HEK293 (cell line): Measurements from ENCODE around the gene IRX3.

Experiments used
- CTCF ChIA-PET: fragments of 350-600 bp; formaldehyde crosslinking; extraction: SDS; loops from one replicate; lab custom pipeline; 2021; ENCODE audit warnings: antibody characterized with exemption; lab: Yijun Ruan, JAX
- POLR2A ChIA-PET: fragments of 300-600 bp; formaldehyde crosslinking; extraction: SDS; loops from one replicate; lab custom pipeline; 2020; ENCODE audit warnings: antibody characterized with exemption, inconsistent platforms; lab: Yijun Ruan, JAX
- H3K27ac ChIP-seq: fragments of 200-500 bp; sonication (Bioruptor generic); 2 replicates; pipeline ENCODE4 v1.5.1; 2014; ENCODE audit warnings: low read depth, low read length, control low read depth, inconsistent platforms; ENCODE audit errors: extremely low read depth
- H3K36me3 ChIP-seq, 2 experiments: fragments of 200-500 bp in 1 of 2; sonication (Bioruptor generic) in 1 of 2; 1 replicate in 1 of 2; 2 replicates in 1 of 2; pipeline ENCODE4 v1.5.1; 2014 to 2017; ENCODE audit warnings: inconsistent platforms in 2 of 2, low read length in 2 of 2; ENCODE audit not compliant: control insufficient read depth in 2 of 2, insufficient read depth in 1 of 2
- H3K4me1 ChIP-seq: fragments of 200-500 bp; sonication (Bioruptor generic); 2 replicates; pipeline ENCODE4 v1.5.1; 2014; ENCODE audit warnings: mild to moderate bottlenecking, low read length, inconsistent platforms; ENCODE audit not compliant: control insufficient read depth, insufficient read depth
- H3K4me3 ChIP-seq: 2 replicates; pipeline ENCODE4 v1.5.1; 2011; ENCODE audit warnings: low read depth, mild to moderate bottlenecking, control low read depth, low read length, moderate library complexity
- H3K9me3 ChIP-seq: fragments of 200-500 bp; sonication (Bioruptor generic); 2 replicates; pipeline ENCODE4 v1.5.1; 2014; ENCODE audit warnings: low read depth, low read length, inconsistent platforms; ENCODE audit not compliant: control insufficient read depth, insufficient read depth
- HOXD13 ChIP-seq: sonication (generic); formaldehyde crosslinking; IDR thresholded peaks from 2 replicates; pipeline ENCODE4 v1.8.0; 2022; ENCODE audit warnings: missing genetic modification reagents, borderline replicate concordance
- TCF7L2 ChIP-seq: IDR thresholded peaks from 2 replicates; pipeline ENCODE4 v1.6.1; 2011; ENCODE audit warnings: low read depth, mild to moderate bottlenecking, inconsistent platforms, low read length, moderate library complexity, borderline replicate concordance
- ZBTB20 ChIP-seq: fragments of 450-650 bp; formaldehyde crosslinking; IDR thresholded peaks from 2 replicates; pipeline ENCODE4 v1.5.1; 2016; ENCODE audit warnings: missing biosample characterization, missing genetic modification characterization
- ZBTB7A ChIP-seq: fragments of 450-650 bp; formaldehyde crosslinking; IDR thresholded peaks from 2 replicates; pipeline ENCODE4 v1.5.1; 2016; ENCODE audit warnings: low read depth, missing biosample characterization, missing genetic modification characterization
- ZEB2 ChIP-seq: fragments of 450-650 bp; formaldehyde crosslinking; IDR thresholded peaks from 2 replicates; pipeline ENCODE4 v1.5.1; 2016; ENCODE audit warnings: missing biosample characterization, missing genetic modification characterization
- ZFHX2 ChIP-seq: fragments of 450-650 bp; formaldehyde crosslinking; conservative IDR thresholded peaks from 2 replicates; pipeline ENCODE4 v1.5.1; 2016; ENCODE audit warnings: missing biosample characterization, missing genetic modification characterization
- ZNF114 ChIP-seq: fragments of 450-650 bp; formaldehyde crosslinking; IDR thresholded peaks from 2 replicates; pipeline ENCODE4 v1.5.0; 2017; ENCODE audit warnings: missing biosample characterization, missing genetic modification characterization
- ZNF133 ChIP-seq: fragments of 450-650 bp; formaldehyde crosslinking; IDR thresholded peaks from 2 replicates; pipeline ENCODE4 v1.5.1; 2016; ENCODE audit warnings: missing biosample characterization, missing genetic modification characterization
- ZNF19 ChIP-seq: fragments of 450-650 bp; formaldehyde crosslinking; IDR thresholded peaks from 2 replicates; pipeline ENCODE4; 2016; ENCODE audit warnings: missing biosample characterization, missing genetic modification characterization, low read depth
- ZNF391 ChIP-seq: fragments of 450-650 bp; formaldehyde crosslinking; IDR thresholded peaks from 2 replicates; pipeline ENCODE4 v1.5.1; 2016; ENCODE audit warnings: low read depth, missing biosample characterization, missing genetic modification characterization, borderline replicate concordance
- ZNF423 ChIP-seq: fragments of 450-650 bp; formaldehyde crosslinking; IDR thresholded peaks from 2 replicates; pipeline ENCODE4 v1.5.1; 2016; ENCODE audit warnings: missing biosample characterization, missing genetic modification characterization
- ZNF529 ChIP-seq: fragments of 450-650 bp; formaldehyde crosslinking; IDR thresholded peaks from 2 replicates; pipeline ENCODE4 v1.5.1; 2017; ENCODE audit warnings: missing genetic modification characterization, missing biosample characterization; ENCODE audit not compliant: insufficient replicate concordance
- ZNF549 ChIP-seq: fragments of 450-650 bp; IDR thresholded peaks from 2 replicates; pipeline ENCODE4 v1.5.1; 2018; ENCODE audit warnings: missing biosample characterization, missing genetic modification characterization, mild to moderate bottlenecking, inconsistent platforms, moderate library complexity
- ZNF610 ChIP-seq: fragments of 450-650 bp; formaldehyde crosslinking; IDR thresholded peaks from 2 replicates; pipeline ENCODE4 v1.5.1; 2016; ENCODE audit warnings: missing biosample characterization, missing genetic modification characterization, borderline replicate concordance
- ZNF664 ChIP-seq: fragments of 450-650 bp; formaldehyde crosslinking; IDR thresholded peaks from 2 replicates; pipeline ENCODE4 v1.5.1; 2016; ENCODE audit warnings: missing biosample characterization, missing genetic modification characterization
- ZNF701 ChIP-seq: fragments of 450-650 bp; formaldehyde crosslinking; IDR thresholded peaks from 2 replicates; pipeline ENCODE4 v1.5.1; 2016; ENCODE audit warnings: missing biosample characterization, missing genetic modification characterization
- ZNF785 ChIP-seq: fragments of 450-650 bp; formaldehyde crosslinking; IDR thresholded peaks from 2 replicates; pipeline ENCODE4 v1.5.1; 2016; ENCODE audit warnings: missing biosample characterization, missing genetic modification characterization
- ZNF792 ChIP-seq: fragments of 450-650 bp; formaldehyde crosslinking; IDR thresholded peaks from 2 replicates; pipeline ENCODE4 v1.5.1; 2016; ENCODE audit warnings: missing biosample characterization, missing genetic modification characterization
- TF ChIP-seq, protein P1 (sequence below): fragments of 450-650 bp; IDR thresholded peaks from 2 replicates; pipeline ENCODE4 v1.5.1; 2018; ENCODE audit warnings: missing biosample characterization, mild to moderate bottlenecking, missing genetic modification characterization
- TF ChIP-seq, protein P2 (sequence below): fragments of 450-650 bp; formaldehyde crosslinking; IDR thresholded peaks from 2 replicates; pipeline ENCODE4 v1.5.1; 2016; ENCODE audit warnings: missing biosample characterization, missing genetic modification characterization
- TF ChIP-seq, protein P3 (sequence below): fragments of 450-650 bp; formaldehyde crosslinking; IDR thresholded peaks from 2 replicates; pipeline ENCODE4 v1.5.1; 2016; ENCODE audit warnings: missing biosample characterization, missing genetic modification characterization

The IRX3 gene

DNA sequence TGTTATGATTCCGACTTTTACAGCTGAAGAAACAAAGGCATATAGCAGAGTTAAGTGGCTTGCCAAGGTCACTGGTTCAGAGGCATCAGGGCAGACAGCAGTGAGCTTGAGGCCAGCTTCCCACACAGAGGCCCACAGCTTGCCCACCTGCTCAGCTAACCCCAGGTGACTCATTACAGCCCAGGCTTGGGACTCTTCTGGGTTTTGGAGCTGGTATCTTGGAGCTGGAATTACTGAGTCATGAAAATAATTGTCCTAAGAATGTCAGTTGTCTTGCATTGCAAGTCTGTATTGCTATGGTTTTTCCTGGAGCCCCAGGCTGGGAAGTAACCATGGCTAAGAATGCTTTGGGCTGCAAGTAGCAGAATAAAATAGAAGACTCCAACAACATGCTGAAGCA is 32.4 kb upstream of the IRX3 start:
- H3K4me3 ChIP-seq = no peak overlapping the region
- no peak for TF ChIP-seq HOXD13 (CRISPR knock-in tag)
- 0 out of 2 replicates have a peak, but pooled peaks have one; percentile 7 for TF ChIP-seq ZFHX2 (tag by site-specific recombination)
- no peak for TF ChIP-seq ZNF785
- no peaks in the 10 kb centered on the region for H3K36me3 ChIP-seq
- ChIA-PET POLR2A (no interaction called here), CTCF (no interaction called here)
- no peaks in the 10 kb centered on the region for H3K4me1 ChIP-seq
- H3K9me3 ChIP-seq = no peaks in the 10 kb centered on the region
- H3K27ac ChIP-seq = no peak overlapping the region

DNA sequence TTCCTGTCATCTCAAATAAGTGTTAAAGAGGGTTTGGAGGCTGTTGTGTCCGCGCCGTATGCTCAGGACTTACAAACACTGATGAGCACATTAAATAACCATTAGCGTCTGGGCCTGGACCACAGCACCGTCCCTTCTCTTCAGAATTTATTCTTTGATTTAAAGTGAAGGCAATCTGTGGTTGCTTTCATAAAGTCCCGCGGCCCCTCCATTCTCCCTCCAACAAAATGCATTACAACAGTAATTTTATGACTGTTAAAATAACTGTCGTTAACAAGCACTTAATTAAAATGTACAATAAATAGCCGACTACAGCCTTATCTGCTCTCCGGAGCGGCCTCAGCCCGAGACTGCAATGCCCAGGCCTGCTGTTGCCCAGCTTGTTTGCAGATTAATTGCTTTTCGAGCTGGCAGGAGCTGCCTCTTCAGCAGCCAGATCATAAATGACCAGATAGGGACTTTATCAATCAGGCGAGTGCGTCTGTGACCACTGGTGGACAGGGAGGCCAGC is 30.6 kb upstream of the IRX3 start:
- Histone ChIP-seq H3K4me3 (no peak overlapping the region), H3K9me3 (no peaks in the 10 kb centered on the region), H3K27ac (no peak overlapping the region), H3K4me1 (no peaks in the 10 kb centered on the region)
- CTCF ChIA-PET = no interaction called here
- TF ChIP-seq ZNF610 = no peak
- TF ChIP-seq ZNF785 = no peak
- no peak for TF ChIP-seq ZBTB7A (tag by site-specific recombination)
- TF ChIP-seq ZNF19 (tag by site-specific recombination) = no peak
- TF ChIP-seq ZBTB20 = no peak
- no peak for TF ChIP-seq ZNF114 (tag by site-specific recombination)
- no peak for TF ChIP-seq ZEB2
- TF ChIP-seq, protein P1, sequence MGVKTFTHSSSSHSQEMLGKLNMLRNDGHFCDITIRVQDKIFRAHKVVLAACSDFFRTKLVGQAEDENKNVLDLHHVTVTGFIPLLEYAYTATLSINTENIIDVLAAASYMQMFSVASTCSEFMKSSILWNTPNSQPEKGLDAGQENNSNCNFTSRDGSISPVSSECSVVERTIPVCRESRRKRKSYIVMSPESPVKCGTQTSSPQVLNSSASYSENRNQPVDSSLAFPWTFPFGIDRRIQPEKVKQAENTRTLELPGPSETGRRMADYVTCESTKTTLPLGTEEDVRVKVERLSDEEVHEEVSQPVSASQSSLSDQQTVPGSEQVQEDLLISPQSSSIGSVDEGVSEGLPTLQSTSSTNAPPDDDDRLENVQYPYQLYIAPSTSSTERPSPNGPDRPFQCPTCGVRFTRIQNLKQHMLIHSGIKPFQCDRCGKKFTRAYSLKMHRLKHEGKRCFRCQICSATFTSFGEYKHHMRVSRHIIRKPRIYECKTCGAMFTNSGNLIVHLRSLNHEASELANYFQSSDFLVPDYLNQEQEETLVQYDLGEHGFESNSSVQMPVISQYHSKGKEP = no peak
- TF ChIP-seq, protein P2, sequence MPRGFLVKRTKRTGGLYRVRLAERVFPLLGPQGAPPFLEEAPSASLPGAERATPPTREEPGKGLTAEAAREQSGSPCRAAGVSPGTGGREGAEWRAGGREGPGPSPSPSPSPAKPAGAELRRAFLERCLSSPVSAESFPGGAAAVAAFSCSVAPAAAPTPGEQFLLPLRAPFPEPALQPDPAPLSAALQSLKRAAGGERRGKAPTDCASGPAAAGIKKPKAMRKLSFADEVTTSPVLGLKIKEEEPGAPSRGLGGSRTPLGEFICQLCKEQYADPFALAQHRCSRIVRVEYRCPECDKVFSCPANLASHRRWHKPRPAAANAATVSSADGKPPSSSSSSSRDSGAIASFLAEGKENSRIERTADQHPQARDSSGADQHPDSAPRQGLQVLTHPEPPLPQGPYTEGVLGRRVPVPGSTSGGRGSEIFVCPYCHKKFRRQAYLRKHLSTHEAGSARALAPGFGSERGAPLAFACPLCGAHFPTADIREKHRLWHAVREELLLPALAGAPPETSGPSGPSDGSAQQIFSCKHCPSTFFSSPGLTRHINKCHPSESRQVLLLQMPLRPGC (tag by site-specific recombination) = no peak
- TF ChIP-seq TCF7L2 = no peak
- no peak for TF ChIP-seq ZNF549 (tag by site-specific recombination)
- TF ChIP-seq ZNF792 (tag by site-specific recombination) = no peak
- TF ChIP-seq ZNF391 = no peak
- TF ChIP-seq ZNF701 = no peak
- no peak for TF ChIP-seq ZNF664 (tag by site-specific recombination)
- TF ChIP-seq ZNF423 (tag by site-specific recombination) = no peak
- TF ChIP-seq ZNF133 (tag by site-specific recombination) = no peak
- TF ChIP-seq ZNF529 (tag by site-specific recombination) = no peak
- TF ChIP-seq, protein P3, sequence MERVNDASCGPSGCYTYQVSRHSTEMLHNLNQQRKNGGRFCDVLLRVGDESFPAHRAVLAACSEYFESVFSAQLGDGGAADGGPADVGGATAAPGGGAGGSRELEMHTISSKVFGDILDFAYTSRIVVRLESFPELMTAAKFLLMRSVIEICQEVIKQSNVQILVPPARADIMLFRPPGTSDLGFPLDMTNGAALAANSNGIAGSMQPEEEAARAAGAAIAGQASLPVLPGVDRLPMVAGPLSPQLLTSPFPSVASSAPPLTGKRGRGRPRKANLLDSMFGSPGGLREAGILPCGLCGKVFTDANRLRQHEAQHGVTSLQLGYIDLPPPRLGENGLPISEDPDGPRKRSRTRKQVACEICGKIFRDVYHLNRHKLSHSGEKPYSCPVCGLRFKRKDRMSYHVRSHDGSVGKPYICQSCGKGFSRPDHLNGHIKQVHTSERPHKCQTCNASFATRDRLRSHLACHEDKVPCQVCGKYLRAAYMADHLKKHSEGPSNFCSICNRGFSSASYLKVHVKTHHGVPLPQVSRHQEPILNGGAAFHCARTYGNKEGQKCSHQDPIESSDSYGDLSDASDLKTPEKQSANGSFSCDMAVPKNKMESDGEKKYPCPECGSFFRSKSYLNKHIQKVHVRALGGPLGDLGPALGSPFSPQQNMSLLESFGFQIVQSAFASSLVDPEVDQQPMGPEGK (tag by site-specific recombination) = no peak
- TF ChIP-seq, all 188 proteins: peak for 0
- POLR2A ChIA-PET = no interaction called here
- H3K36me3 ChIP-seq = no peaks in the 10 kb centered on the region
